H4 (cell line): ENCODE results near the gene TMEM217. TPM values are rescaled to one million over a fixed set of nuclear protein-coding genes. Genes with fewer than 3 reads are reported as not detected.
"Not testable (repeated sequence)": the region's sequence is repeated elsewhere in the genome, so short reads cannot be mapped to it uniquely, and the experiment has no call there.

Source experiments
- DNase-seq: peaks from one replicate; pipeline ENCODE4 v3.0.0-alpha.2; 2015; ENCODE audit warnings: low spot score
- total RNA-seq: library from RNA; depleted of rRNA; stranded (reverse); fragments of >200 nt; shearing (Covaris generic); gene quantifications from 2 replicates; pipeline ENCODE4 v1.2.3, GENCODE V29; 2014; rRNA removed

The TMEM217 gene
- 1.1 and 1.6 TPM in 2 replicates for total RNA-seq

DNA sequence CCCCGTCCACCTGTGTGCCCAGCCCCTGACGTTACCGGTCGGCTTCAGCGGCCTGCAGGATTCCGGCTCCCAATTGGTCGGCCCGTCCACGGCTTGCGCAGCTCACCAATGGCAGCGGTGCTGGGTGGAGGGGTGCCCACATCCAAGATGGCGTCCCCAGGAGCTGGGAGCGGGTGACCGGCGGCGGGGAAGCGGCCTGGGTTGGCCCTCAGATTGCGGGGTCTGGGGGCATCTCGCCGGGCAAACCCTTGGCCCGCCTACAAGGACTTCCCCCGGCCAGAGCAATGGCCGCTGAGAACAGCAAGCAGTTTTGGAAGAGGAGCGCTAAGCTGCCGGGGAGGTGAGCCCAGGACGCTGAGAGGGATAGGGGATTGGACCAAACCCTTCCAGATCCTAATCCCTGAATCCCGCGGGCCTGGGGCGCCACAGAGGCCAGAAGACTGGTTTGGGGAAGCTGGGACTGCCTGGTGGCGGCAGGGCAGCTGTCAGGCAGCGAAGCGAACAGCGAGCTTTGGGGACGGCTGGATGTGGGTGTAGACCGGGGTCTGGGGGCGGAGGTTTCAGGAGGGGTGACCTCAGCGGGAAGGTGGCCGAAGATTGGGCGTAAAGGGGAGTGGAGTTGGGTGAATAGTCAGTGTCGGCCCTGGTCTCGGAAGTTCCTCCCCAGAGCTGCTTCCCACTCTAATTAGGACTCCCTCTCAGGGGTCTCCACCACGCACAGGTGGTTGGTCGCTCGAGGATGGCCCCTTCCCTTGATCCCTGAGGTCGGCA is at the start of gene TMEM217, which contains the start of gene TBC1D22B:
TSS of gene TMEM217 (minus strand) at position 511 of the 771 bp plus-strand sequence. CDS start 39,114 bp downstream, outside the sequence.
TSS of gene TBC1D22B (plus strand) at position 139 of the 771 bp plus-strand sequence. CDS start at position 285, 146 bp downstream.
- DNase-seq: peak; percentile 93

DNA sequence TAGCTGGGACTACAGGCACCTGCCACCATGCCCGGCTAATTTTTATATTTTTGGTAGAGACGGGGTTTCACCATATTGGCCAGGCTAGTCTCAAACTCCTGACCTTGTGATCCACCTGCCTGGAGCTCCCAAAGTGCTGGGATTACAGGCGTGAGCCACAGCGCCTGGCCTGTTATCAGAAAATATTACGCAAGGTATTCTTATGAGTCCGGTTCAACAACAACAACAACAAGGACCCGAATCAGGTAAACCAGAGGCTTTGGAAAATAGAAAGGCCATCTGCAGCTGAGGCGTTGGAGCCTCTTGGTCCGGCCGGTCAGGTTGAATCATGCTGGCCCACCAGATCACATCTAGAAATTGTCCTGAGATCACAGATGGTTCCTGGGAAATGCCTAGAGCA is 49.5 kb upstream of the TMEM217 start:
- not testable (repeated sequence) for DNase-seq

DNA sequence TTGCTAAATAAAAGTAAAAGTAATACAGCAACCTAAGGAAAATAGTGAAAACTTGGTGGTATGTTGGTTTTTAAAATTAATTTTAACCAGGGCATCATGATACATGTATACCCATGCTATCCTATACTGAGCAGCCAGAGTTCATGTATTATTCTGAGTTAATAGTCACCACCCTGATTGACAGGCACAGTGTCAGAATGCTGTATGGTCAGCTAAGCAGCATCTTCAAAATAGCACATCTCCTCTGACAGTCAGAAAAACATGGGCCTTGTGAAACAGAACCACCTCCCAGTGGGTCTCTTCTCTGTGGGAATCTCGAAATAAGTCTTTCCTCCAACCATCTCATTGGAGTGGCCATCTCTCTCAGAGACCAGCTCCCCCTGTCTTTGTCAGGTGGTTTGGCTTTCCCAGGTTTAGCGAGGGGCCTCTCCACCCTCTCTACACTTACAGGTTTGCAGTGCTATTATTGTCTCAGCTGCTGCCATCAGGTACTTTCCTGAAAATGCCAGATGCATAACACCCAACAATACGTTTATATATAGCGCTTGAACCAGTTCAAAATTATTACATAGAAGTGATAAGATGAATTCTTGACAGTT is 48.8 kb upstream of the TMEM217 start:
- no peak for DNase-seq

DNA sequence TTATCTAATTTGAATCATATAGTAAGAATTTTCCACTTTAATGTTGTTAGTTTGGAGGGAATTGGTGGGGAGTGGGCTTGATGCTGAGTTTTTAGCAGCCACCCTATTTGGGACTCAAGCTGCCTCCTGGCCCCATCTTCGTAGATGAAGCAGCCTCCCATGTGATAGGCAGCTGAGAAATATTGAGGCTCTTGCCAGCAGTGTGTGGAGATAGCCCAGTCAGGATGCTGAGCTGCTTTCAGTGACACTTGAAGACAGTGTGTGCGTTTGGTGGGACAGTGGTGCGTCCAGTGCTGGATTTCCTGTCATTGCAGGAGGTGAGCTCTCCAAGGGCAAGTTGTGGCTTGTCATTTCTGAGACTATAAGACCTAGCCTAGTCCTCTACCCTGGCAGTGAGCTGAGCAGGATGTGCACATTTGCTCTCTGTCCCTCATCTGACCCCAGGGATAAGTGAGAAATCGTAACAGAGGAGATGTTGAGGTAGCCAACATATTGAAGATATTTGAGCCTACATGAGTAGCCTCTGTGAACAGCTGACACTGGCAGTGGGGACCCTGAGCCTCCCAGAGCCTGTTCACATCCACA is 48.0 kb upstream of the TMEM217 start:
- no peak for DNase-seq

DNA sequence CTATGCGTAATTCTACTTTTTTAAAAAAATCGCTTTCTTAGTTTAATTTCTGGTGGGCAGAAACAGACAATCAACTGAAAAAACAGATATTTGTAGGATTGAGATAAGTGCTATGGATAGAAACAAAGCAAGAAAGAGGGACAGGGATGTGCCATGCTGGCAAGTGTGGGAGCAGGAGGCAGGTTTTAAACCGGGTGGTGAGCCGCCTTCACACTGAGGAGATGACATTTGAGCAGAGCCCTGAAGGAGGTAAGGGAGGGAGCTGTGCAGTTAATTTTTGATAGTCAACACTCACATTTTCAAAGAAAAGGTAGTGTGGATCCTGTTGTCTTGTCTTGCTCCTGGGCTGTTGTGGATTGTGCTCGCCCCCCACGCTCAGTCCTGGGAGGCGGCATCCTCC is 46.8 kb upstream of the TMEM217 start:
- no peak for DNase-seq

DNA sequence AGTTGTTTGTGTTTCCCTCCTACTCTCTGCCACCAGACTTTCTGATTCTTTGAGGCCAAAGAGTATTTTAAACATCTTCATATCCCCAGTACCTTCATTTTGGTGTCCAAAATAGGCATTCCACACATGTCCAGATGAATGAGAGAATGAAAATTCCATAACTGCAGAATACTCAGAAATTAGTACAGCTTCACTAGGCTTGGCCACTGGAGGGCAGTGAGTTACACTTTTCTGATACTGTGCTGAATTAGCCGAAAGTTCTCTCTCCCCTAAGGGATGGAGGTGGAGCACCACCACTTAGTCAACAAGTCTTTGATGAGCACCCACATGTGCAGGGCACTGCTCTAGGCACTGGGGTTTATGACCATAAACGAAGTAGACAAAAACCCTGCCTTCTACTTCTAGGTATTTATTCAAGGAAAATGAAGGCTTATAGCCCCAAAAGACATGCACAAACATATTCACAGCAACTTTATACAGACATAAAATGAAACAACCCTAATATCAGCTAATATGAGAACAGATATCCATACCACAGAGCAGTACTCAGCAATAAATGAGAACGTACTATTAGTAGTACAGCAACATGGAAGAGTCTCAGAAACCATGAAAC is 46.1 kb upstream of the TMEM217 start:
- no peak for DNase-seq

GRCh38 chr6:37303091-37303660 is 45.2 kb upstream of the TMEM217 start:
- no peak for DNase-seq

DNA sequence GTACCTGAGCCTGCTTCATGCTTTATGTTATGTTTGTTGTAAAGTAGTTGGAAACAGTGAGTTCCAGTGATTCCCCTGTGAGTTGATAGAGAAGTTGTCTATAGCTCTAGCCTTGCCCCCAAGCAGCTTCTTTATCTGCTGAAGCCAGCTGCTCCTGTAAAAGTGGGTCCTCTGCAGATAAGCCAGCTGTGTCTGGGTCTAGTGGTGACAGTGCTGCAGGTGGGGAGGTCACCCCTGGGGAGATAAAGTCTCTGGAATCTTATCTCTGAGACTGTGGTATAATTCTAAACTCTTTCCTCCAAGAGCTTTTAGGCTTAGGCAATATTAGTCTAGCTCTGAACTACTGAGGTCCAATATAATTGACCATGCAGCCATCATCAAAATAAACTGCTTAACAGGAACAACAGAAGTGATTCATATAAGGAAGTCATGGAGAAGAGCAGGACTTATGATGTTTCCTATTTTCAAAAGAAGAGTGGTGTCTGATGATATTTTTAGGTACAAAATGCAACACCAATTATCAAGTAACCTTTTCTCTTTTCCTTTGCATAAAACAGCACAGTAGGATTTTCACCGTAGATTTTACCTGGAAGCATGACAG is 44.2 kb upstream of the TMEM217 start:
- DNase-seq: no peak

DNA sequence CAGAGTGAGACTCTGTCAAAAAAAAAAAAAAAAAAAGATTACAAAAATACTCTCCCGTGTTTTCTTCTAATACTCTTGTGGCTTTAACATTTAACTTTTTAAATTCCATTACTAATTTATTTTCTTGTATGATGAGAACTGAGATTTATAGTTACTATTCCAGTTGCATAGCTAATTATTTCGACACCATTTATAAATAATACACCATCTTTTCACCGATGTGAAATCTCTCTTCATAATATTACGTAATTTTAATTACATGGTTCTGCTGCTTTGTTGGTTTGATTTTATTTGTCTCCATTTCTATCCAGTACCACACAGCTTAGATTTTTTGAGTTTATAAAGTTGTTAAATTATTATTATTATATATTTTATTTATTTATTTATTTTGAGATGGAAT is 42.0 kb upstream of the TMEM217 start:
- DNase-seq: no peak

DNA sequence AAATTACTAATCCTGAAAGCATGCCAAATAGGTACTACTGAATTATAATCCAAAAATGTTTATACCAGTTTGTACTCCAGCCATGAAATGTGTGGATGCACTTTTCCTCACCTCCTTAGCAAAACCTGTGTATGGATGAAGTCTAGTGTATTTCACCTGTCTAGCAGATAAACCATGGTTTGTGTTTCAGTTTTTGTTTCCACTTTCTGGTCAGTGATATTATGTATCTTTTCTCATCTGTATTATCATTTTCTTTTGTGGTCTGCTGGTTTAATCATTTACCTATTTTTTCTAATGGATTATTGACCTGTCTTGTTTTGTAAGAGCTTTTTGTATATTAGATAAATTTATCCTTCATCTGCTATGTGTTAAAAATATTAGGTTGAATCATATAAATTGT is 41.0 kb upstream of the TMEM217 start:
- no peak for DNase-seq

DNA sequence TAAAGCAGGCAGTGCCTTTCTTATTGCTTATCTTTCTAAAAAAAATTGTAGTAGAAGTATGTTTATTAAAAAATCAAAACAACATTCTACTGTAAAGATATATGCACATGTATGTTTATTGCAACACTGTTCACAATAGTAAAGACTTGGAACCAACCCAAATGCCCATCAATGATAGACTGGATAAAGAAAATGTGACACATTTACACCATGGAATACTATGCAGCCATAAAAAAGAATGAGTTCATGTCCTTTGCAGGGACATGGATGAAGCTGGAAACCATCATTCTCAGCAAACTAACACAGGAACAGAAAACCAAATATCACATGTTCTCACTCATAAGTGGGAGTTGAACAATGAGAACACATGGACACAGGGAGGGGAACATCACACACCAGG is 39.7 kb upstream of the TMEM217 start:
- DNase-seq: not testable (repeated sequence)

DNA sequence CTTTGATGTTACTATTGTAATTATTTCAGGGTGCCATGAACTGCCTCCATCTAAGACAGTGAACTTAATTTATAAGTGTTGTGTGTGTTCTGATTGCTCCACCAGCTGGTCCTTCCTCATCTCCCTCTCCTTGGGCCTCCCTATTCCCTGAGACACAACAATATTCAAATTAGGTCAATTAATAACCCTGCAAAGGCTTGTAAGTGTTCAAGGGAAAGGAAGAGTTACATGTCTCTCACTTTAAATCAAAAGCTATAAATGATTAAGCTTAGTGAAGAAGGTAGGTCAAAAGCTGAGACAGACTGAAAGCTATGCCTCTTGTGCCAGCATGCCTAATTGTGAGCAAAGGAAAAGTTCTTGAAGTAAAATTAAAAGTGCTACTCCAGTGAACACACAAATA is 35.5 kb upstream of the TMEM217 start:
- DNase-seq: no peak

GRCh38 chr6:37289931-37290330 is 32.0 kb upstream of the TMEM217 start:
- no peak for DNase-seq

DNA sequence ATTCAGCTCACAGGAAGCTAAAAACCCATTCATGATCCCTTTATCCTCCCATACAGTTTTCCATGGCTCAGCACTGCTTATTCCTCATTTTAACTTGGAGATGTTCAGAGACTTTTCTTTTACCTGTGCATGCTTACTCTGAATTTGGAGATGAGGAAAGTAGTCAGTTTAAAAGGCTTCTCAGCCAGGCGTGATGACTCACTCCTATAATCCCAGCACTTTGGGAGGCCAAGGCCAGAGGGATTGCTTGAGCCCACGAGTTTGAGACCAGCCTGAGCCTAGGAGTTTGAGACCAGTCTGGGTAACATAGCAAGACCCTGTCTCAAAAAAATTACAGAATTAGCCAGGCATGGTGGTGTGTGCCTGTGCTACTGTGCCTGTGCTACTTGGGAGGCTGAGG is 30.3 kb upstream of the TMEM217 start:
- no peak for DNase-seq

- no peak for DNase-seq
Observed at GRCh38 chr6:37287519-37288157, 29.7 kb upstream of the TMEM217 start.

DNA sequence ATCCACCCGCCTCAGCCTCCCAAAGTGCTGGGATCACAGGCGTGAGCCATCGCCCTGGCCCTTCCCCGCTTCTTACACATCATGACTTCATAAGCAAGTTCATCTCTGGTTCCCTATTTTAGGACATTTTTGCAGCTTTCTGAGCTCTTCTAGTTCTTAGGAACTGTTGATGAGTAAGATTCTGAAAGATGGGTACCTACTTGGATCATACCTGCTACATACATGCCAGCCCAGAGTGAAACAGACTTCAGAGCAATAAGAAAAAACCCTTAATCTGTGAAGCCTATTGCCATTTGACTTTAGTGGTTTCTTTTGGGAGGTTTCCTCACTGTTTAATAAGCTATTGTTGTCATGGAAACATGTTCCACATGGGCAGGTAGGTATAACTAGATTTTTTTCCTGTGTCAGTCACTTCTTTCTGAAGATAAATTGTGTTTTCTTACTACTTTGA is 27.9 kb upstream of the TMEM217 start:
- DNase-seq: no peak

DNA sequence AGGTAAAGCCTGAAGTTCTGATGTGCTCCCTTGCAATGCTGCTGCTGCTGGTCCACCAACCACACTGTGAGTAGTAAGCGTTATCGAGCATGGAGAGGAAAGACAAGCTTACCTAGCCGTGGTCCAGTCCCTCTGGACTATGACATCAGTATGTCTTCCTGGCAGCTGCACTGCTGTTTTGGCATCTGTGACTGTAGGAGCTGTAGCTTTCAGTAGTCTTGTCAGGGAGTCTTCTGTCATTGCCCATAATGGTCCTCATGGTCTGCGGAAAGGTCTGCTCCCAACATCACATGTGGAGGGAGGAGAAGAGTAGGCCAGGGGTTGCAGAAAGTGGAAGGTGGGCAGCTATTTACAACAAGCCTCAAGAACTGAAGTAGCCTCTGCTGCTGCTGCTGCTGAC is 26.8 kb upstream of the TMEM217 start:
- no peak for DNase-seq

GRCh38 chr6:37283671-37284151 is 25.8 kb upstream of the TMEM217 start:
- DNase-seq: no peak

- DNase-seq: no peak
Observed at GRCh38 chr6:37283268-37283667, 25.3 kb upstream of the TMEM217 start.

DNA sequence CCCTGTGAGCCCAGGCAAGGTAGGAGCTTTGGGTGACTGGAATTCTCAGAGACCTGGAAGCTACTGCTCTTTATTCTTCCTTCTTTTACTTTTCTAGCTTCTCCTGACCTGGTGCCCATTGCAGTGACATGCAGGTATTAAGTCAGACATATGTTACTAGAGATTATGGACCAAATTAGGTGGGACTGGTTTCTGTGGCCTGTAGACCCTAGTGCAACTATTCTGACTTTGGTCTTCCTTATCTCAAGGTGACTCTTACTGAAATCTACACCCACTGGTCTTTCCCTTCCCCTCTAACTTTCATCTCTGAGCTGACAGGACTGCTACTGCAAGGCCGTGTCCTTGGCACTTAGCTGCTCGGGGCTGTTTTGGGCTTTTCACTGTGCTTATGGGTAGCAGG is 24.4 kb upstream of the TMEM217 start:
- no peak for DNase-seq
